HUES64 (cell line): Measurements from ENCODE around the gene SCN5A.

Source experiments
- H3K27ac ChIP-seq: 2 replicates; pipeline ENCODE4 v1.7.0; 2013; ENCODE audit warnings: low read depth, low read length, inconsistent platforms
- H3K27me3 ChIP-seq: 2 replicates; pipeline ENCODE4 v1.6.1; 2013; ENCODE audit warnings: mild to moderate bottlenecking, low read length; ENCODE audit not compliant: insufficient read depth
- H3K36me3 ChIP-seq: 2 replicates; pipeline ENCODE4 v1.6.1; 2013; ENCODE audit warnings: mild to moderate bottlenecking, low read length; ENCODE audit not compliant: insufficient read depth
- H3K4me1 ChIP-seq: 2 replicates; pipeline ENCODE4 v1.6.1; 2013; ENCODE audit warnings: mild to moderate bottlenecking, low read length, moderate library complexity; ENCODE audit not compliant: insufficient read depth
- H3K4me3 ChIP-seq: 2 replicates; pipeline ENCODE4 v1.5.1; 2013; ENCODE audit warnings: mild to moderate bottlenecking, low read length, moderate library complexity
- H3K9ac ChIP-seq: 2 replicates; pipeline ENCODE4 v1.6.1; 2013; ENCODE audit warnings: mild to moderate bottlenecking, low read depth, low read length
- H3K9me3 ChIP-seq: 2 replicates; pipeline ENCODE4 v1.6.1; 2013; ENCODE audit warnings: low read depth, low read length; ENCODE audit not compliant: insufficient read depth
- WGBS: fragments of 150-250, 120-280 bp; methylation state at CpG from one replicate; pipeline ENCODE4 v1.1.7; 2013; ENCODE audit warnings: missing lambda C conversion rate; 5-methylcytosine and 5-hydroxymethylcytosine counted together

Gene SCN5A

DNA sequence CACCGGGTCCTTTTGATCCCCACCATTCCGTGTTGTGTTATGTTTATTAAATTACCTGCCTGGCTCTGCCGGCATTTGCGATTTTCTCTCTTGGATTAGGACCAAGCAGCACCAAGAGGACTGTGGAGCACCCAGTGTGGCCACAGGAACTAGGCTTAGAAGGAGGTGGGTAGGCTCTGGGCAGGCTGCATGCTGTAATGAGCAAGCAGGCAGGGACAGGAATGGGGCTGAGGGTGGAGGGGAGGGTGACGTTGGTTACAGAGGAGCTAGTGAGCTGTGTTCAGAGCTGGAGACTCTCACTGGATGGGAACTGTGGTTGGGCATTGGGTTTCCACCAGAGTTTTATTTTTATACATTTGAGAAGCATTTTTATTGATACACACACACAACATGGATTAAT is 7.9 kb upstream of the SCN5A start:
- peaks cover 6% of the 10 kb centered on the region; the same call in 1 of the 2 replicates for H3K9me3 ChIP-seq
- H3K27ac ChIP-seq: no peak overlapping the region
- no peaks in the 10 kb centered on the region for H3K36me3 ChIP-seq
- no peak overlapping the region for H3K4me3 ChIP-seq
- peaks cover 9% of the 10 kb centered on the region for H3K27me3 ChIP-seq
- H3K9ac ChIP-seq: no peak overlapping the region
- peaks cover 7% of the 10 kb centered on the region for H3K4me1 ChIP-seq
- WGBS: 69% methylated on average over 5 of the region's 5 CpGs

DNA sequence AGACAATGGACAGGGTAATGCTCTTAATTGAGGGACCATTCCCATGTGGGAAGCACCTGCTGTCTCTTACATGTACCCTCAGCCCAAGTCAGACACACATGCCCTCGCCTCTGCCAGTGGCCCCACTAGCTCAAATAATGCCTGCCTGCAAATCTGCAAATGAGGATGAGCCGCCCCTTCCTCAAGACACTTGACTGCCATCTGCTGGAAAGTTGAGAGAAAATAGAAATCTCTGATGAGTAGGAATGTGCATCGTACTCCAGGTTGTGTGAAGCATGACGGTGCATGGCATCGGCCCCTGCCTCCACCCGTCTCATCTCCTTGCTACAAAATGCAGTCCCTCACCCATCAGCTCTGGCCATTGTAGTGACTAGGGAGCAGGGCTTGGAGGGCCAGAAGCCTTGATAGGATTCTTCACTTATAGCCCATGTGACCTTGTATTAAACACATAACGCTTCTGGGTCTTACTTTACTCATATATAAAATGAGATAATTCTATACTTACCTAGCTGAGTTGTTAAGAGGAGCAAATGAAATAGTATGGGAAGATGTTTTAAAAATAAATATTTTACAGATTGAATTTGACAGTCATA is 6.3 kb upstream of the SCN5A start:
- no peak overlapping the region for H3K9ac ChIP-seq
- 12% methylated on average over 6 of the region's 7 CpGs for WGBS
- no peak overlapping the region for H3K27ac ChIP-seq
- H3K36me3 ChIP-seq: no peaks in the 10 kb centered on the region
- peaks cover 24% of the 10 kb centered on the region for H3K27me3 ChIP-seq
- H3K4me3 ChIP-seq: no peak overlapping the region
- no peaks in the 10 kb centered on the region for H3K9me3 ChIP-seq
- peaks cover 7% of the 10 kb centered on the region for H3K4me1 ChIP-seq

DNA sequence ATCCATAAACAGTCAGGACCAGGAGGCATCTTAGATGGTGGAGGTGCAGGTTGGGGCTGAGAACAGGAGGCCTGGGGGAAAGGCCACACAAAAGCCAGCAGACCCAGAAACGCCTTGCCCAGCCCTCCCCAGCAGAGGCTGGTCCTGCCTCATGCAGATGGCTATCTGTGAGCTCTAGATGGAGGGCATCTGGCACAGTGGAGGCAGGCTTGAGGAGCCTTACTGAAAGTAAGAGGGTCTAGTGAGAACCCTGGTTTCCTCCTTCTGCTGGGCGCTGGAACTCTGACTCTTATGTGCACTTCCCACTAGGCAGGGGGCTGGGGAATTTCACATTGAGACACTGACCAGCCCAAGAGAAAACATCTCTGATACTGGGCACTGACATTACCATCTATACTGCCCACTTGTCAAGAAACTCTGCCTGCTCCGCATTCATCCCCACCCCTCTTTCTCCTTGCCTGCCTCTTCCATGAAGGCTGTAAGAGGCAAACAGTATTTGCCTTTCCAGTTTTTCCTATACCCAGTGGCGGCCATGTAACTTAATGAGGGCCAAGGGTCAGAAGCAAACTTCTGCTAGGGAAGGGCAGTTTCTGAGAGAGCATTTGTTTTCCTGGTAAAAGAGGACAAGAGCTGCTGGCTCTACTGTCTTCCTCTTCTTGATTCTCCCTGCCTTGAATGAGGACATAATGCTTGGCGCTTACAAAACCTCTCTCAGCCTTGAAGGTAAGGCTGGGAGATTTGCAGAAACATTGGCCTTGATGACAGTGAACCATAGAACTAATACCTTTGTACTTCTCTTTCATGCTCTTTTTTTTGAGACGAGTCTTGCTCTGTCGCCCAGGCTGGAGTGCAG is 4.4 kb upstream of the SCN5A start:
- Histone ChIP-seq H3K9me3 (no peaks in the 10 kb centered on the region), H3K4me1 (peaks cover 7% of the 10 kb centered on the region), H3K9ac (no peak overlapping the region), H3K4me3 (no peak overlapping the region), H3K27ac (no peak overlapping the region), H3K36me3 (no peaks in the 10 kb centered on the region), H3K27me3 (peaks cover 40% of the 10 kb centered on the region)
- 93% methylated on average over 7 of the region's 7 CpGs for WGBS

DNA sequence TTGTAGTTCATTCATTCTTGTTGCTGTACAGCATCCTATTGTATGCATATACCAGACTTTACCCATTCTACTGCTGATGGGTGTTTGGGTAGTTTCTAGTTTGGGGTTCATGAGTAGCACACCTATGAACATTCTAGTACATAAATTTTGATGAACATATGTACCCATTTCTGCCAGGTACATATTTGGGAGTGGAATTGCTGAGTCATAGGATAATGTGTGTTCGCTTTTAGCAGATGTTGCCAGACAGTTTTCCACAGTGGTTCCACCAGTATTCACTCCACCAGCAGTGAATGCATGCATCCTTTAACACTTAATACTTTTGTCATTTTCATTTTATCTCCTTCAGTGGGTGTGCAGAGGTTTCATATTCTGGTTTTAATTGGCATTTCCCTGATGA is 3.4 kb upstream of the SCN5A start:
- Histone ChIP-seq H3K9ac (no peak overlapping the region), H3K4me1 (no peaks in the 10 kb centered on the region), H3K4me3 (no peak overlapping the region), H3K36me3 (no peaks in the 10 kb centered on the region), H3K27ac (no peak overlapping the region), H3K27me3 (peaks cover 50% of the 10 kb centered on the region), H3K9me3 (no peaks in the 10 kb centered on the region)
- WGBS: 90% methylated on average over 1 of the region's 1 CpG

DNA sequence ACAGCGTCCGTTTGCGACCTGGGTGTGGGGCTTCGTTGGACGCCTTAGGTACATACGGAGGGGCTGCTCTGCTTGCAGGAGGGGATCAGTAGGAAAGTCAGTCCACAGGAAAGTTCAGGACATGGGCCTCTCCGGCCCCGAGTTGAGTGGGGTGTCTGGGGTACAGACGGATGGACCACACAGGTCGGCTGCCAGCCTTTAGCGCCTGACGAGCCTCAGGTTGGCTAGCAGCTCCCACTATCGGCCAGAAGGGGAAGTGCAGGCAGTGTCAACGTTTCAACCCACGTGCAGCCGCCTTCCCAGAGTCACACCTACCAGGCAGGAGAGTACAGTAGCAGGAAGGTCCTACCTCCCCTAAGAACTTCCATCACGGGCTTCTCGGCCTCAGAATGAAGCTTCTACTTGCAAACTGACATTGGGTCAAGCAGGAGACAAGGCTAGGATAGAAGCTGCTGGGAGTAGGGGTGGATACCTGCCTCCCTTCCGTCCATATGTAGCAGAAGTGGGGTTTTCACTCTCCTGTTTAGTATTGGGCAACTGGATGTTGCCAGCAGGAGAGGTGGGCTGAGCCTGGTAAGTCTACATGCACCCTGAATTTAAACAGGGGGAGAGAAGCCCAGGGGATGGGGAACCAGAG is 1.8 kb upstream of the SCN5A start:
- Histone ChIP-seq H3K27me3 (peaks cover 63% of the 10 kb centered on the region), H3K9me3 (no peaks in the 10 kb centered on the region), H3K4me3 (peak overlapping the region; percentile 50), H3K27ac (no peak overlapping the region), H3K9ac (no peak overlapping the region), H3K4me1 (no peaks in the 10 kb centered on the region), H3K36me3 (no peaks in the 10 kb centered on the region)
- 9% methylated on average over 19 of the region's 19 CpGs for WGBS

DNA sequence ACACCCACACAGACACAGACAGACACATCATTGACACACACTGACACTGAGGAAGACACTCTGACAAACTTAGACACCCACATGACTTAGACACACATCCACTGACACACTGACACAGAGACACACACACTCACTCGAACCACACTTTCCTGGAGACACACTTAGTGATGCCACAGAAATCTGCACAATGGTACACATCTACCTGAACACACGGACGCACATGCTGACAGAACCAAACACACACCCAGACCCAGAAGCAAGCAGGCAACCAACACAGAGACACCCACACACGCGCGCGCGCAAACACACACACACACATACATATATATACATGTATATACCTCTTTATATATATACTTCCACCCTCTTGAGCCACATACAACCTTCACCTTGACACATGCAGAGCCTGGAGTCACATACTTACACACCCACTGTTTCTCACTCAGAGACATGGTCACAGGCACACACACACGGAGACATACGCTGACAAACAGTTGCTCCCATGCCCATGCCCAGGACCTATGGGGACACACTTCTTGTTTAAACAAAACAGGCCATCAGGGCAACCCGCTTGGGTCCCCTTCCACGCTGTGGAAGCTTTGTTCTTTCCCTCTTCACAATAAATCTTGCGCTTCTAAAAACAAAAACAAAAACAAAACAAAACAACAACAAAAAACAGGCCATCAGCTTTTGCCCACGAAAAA is 913 bp upstream of the SCN5A start:
- Histone ChIP-seq H3K36me3 (no peaks in the 10 kb centered on the region), H3K9me3 (no peaks in the 10 kb centered on the region), H3K27ac (no peak overlapping the region), H3K4me1 (no peaks in the 10 kb centered on the region), H3K27me3 (peaks cover 63% of the 10 kb centered on the region), H3K9ac (no peak overlapping the region), H3K4me3 (peak overlapping the region; percentile 75; the same call in 1 of the 2 replicates)
- 74% methylated on average over 14 of the region's 14 CpGs for WGBS

DNA sequence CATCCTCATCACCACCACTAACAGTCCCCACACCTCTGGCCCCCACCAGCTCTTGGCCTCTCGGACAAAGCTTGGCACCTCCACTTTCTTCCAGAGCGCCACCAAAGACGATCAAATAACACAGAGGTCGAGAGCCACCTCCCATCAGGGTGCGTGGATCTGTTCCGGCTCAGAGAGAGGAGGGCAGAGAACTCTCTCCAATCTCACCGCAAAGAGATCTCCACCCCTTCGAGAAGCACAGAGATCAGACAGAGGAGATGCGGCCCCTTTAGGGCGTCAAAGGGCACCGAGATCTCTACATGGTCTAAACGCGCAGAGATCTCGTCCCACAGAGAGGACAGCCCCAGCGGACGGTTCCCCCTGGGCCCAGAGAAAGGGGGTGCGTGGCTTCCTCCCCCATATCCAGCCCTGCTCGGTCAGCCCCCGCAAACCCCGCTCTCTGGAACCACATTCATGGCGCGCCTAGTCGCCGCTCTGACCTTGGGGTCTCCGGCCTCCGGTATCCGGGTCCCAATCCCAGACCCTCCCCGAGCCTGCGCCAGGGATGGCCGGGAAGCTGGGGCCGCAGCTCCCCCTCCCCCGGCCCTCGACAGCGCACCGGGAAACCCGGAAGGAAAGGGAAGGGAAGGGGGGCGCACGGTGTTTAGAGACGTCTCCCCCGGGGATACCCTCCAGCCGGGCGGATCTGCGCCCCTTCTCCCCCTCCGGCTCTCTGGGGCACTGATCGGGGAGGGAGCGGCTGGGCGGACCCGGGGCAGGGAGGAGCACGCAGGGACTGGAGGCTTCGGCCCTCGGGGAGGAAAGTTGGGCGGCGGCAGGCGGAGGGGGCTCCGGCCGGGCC is 608 bp downstream of the SCN5A start:
- H3K36me3 ChIP-seq: no peaks in the 10 kb centered on the region
- no peaks in the 10 kb centered on the region for H3K4me1 ChIP-seq
- H3K27me3 ChIP-seq: peaks cover 63% of the 10 kb centered on the region
- peak overlapping the region; percentile 75 for H3K4me3 ChIP-seq
- no peak overlapping the region for H3K27ac ChIP-seq
- no peaks in the 10 kb centered on the region for H3K9me3 ChIP-seq
- H3K9ac ChIP-seq: peak overlapping the region; percentile 65
- WGBS: 9% methylated on average over 56 of the region's 56 CpGs

DNA sequence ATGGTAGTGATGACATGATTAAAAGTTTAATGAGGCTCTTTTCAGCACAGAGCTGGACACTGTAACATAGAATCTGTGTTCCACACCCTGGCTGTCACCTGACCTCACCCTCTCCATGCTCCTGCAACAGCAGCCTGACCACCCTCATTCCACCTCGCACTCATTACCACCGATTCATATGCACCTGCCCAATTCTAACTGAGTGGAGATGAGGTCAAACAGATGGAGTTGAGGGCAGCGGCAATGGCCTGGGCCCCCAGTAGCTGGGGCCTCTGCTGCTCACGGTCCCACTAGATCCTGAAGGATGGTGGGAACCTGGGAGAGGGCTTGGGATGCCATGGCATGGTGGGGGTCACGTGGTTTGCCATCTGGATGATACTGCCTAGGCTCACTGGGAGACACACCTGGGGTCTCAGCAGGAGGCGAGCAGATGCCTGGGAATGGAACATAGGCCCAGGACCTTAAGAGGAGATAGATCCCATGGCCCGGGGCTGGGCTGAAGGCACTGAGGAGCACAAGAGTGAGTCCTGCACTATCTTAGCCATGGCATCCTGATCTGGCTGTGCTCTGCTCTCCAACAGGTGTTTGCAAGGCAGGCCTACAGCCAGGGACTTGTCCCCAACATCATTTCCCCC is 1.3 kb downstream of the SCN5A start:
- Histone ChIP-seq H3K27ac (no peak overlapping the region), H3K9me3 (no peaks in the 10 kb centered on the region), H3K4me1 (no peaks in the 10 kb centered on the region), H3K9ac (no peak overlapping the region), H3K36me3 (no peaks in the 10 kb centered on the region), H3K4me3 (peak overlapping the region; percentile 75; the same call in 1 of the 2 replicates), H3K27me3 (peaks cover 60% of the 10 kb centered on the region)
- WGBS: 95% methylated on average over 7 of the region's 7 CpGs

DNA sequence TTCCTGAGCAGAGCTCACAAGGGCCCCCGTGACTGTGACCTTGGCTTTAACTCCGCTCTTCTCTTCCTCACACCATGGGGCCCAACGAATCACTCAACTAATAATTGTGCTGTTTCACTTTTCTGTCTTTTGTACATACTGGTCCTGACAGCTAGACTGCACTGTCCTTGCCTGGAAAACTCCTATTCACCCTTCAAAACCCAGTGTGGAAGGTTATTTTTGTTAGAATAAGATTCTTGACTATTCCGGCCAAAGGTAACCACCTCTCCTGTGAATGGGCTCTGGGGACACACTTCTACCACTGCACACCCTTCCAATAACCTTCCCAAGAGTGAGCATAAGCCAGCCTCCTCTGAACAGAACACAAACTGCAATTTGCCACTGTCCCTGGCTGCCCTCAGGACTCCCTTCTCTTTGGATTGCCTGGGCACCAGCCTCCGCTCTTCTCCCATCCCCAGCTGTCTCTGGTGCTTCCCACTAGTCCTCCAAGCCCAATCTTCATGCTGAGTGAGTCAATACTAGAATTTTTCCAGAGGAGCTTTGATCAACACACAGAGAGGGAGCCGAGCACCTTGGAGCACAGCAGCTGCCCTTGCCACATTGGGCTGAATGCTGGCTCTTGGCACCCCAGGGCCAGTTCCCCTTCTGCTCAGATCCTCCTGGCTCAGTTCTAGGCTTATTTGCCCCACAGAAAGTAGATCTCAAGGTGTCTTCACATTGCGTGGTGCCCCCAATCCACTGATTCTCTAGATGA is 2.1 kb downstream of the SCN5A start:
- peaks cover 62% of the 10 kb centered on the region for H3K27me3 ChIP-seq

More for the DNA sequence above, 2.1 kb downstream of the SCN5A start:
- Histone ChIP-seq H3K27ac (no peak overlapping the region), H3K9ac (no peak overlapping the region), H3K4me1 (no peaks in the 10 kb centered on the region), H3K9me3 (no peaks in the 10 kb centered on the region), H3K36me3 (no peaks in the 10 kb centered on the region), H3K4me3 (no peak overlapping the region)
- WGBS: 84% methylated on average over 7 of the region's 7 CpGs
